SK-N-SH treated with all-trans-retinoic acid at 6 μM for 48 hours (cell line): Measurements from ENCODE around the gene HEMK1.

Experiments used
- ATAC-seq: fragments of 200-7000 bp; cut with Tn5 transposase; 3 replicates; pipeline ENCODE4 v1.9.1; 2020; ENCODE audit warnings: mild to moderate bottlenecking, moderate library complexity
- BACH2 ChIP-seq: fragments of 250-450 bp; sonication (Bioruptor Pico); IDR thresholded peaks from 2 replicates; pipeline ENCODE4 v1.9.0; 2021; ENCODE audit warnings: mild to moderate bottlenecking, borderline replicate concordance
- CSDC2 ChIP-seq: fragments of 250-450 bp; sonication (Bioruptor Pico); IDR thresholded peaks from 2 replicates; pipeline ENCODE4 v1.5.0; 2020; ENCODE audit warnings: mild to moderate bottlenecking, moderate library complexity
- ESRRG ChIP-seq: fragments of 250-450 bp; sonication (Bioruptor Pico); IDR thresholded peaks from 2 replicates; pipeline ENCODE4 v1.6.1; 2021; ENCODE audit warnings: mild to moderate bottlenecking
- GLIS3 ChIP-seq: fragments of 250-450 bp; sonication (Bioruptor Pico); IDR thresholded peaks from 2 replicates; pipeline ENCODE4 v1.5.0; 2020; ENCODE audit warnings: mild to moderate bottlenecking, moderate library complexity
- ISL1 ChIP-seq: fragments of 250-450 bp; sonication (Bioruptor Pico); IDR thresholded peaks from 2 replicates; pipeline ENCODE4 v2.1.2; 2022; ENCODE audit warnings: mild to moderate bottlenecking, moderate library complexity
- OSR1 ChIP-seq: fragments of 250-450 bp; sonication (Bioruptor Pico); IDR thresholded peaks from 2 replicates; pipeline ENCODE4 v1.8.0; 2022; ENCODE audit warnings: moderate library complexity, mild to moderate bottlenecking, inconsistent platforms
- PPARA ChIP-seq: fragments of 250-450 bp; sonication (Bioruptor Pico); IDR thresholded peaks from 2 replicates; pipeline ENCODE4 v1.5.0; 2020; ENCODE audit warnings: mild to moderate bottlenecking, borderline replicate concordance
- RARB ChIP-seq: fragments of 250-450 bp; sonication (Bioruptor Pico); IDR thresholded peaks from 2 replicates; pipeline ENCODE4 v1.8.0; 2021; ENCODE audit warnings: mild to moderate bottlenecking, moderate library complexity
- SNAI2 ChIP-seq: fragments of 250-450 bp; sonication (Bioruptor Pico); IDR thresholded peaks from 2 replicates; pipeline ENCODE4 v1.5.0; 2020; ENCODE audit warnings: mild to moderate bottlenecking, moderate library complexity
- TCF4 ChIP-seq: fragments of 250-450 bp; sonication (Bioruptor Pico); IDR thresholded peaks from 2 replicates; pipeline ENCODE4 v1.8.0; 2021; ENCODE audit warnings: mild to moderate bottlenecking, moderate library complexity, borderline replicate concordance
- TOX ChIP-seq: fragments of 250-450 bp; sonication (Bioruptor Pico); IDR thresholded peaks from 2 replicates; pipeline ENCODE4 v1.8.0; 2021; ENCODE audit warnings: mild to moderate bottlenecking, moderate library complexity, borderline replicate concordance
- ZC3H10 ChIP-seq: fragments of 250-450 bp; sonication (Bioruptor Pico); IDR thresholded peaks from 2 replicates; pipeline ENCODE4 v1.5.1; 2021; ENCODE audit warnings: mild to moderate bottlenecking, moderate library complexity
- ZFP3 ChIP-seq: fragments of 250-450 bp; sonication (Bioruptor Pico); IDR thresholded peaks from 2 replicates; pipeline ENCODE4 v1.5.0; 2020; ENCODE audit warnings: mild to moderate bottlenecking, moderate library complexity
- ZFP30 ChIP-seq: fragments of 450-650 bp; formaldehyde crosslinking; IDR thresholded peaks from 2 replicates; pipeline ENCODE4 v1.5.0; 2022; ENCODE audit warnings: mild to moderate bottlenecking, moderate library complexity
- ZNF565 ChIP-seq: fragments of 450-650 bp; formaldehyde crosslinking; conservative IDR thresholded peaks from 2 replicates; pipeline ENCODE4 v1.5.0; 2020; ENCODE audit warnings: low read depth, mild to moderate bottlenecking, moderate library complexity
- ZNF70 ChIP-seq: fragments of 450-650 bp; formaldehyde crosslinking; IDR thresholded peaks from 2 replicates; pipeline ENCODE4 v1.5.0; 2020; ENCODE audit warnings: mild to moderate bottlenecking, moderate library complexity
- ZNF8 ChIP-seq: fragments of 450-650 bp; formaldehyde crosslinking; IDR thresholded peaks from 2 replicates; pipeline ENCODE4 v1.5.0; 2020; ENCODE audit warnings: mild to moderate bottlenecking, moderate library complexity
- TF ChIP-seq, protein P1 (sequence below): fragments of 250-450 bp; sonication (Bioruptor Pico); IDR thresholded peaks from 2 replicates; pipeline ENCODE4 v1.5.0; 2020; ENCODE audit warnings: mild to moderate bottlenecking, moderate library complexity
- TF ChIP-seq, protein P2 (sequence below): fragments of 250-450 bp; sonication (Bioruptor Pico); IDR thresholded peaks from 2 replicates; pipeline ENCODE4 v1.5.1; 2020; ENCODE audit warnings: low read depth, mild to moderate bottlenecking, moderate library complexity
- TF ChIP-seq, protein P3 (sequence below): fragments of 250-450 bp; sonication (Bioruptor Pico); IDR thresholded peaks from 2 replicates; pipeline ENCODE4 v1.8.0; 2021; ENCODE audit warnings: low read depth, mild to moderate bottlenecking, moderate library complexity, borderline replicate concordance
- TF ChIP-seq, protein P4 (sequence below): fragments of 250-450 bp; sonication (Bioruptor Pico); IDR thresholded peaks from 2 replicates; pipeline ENCODE4 v1.5.1; 2021; ENCODE audit warnings: mild to moderate bottlenecking, moderate library complexity

HEMK1 gene

DNA sequence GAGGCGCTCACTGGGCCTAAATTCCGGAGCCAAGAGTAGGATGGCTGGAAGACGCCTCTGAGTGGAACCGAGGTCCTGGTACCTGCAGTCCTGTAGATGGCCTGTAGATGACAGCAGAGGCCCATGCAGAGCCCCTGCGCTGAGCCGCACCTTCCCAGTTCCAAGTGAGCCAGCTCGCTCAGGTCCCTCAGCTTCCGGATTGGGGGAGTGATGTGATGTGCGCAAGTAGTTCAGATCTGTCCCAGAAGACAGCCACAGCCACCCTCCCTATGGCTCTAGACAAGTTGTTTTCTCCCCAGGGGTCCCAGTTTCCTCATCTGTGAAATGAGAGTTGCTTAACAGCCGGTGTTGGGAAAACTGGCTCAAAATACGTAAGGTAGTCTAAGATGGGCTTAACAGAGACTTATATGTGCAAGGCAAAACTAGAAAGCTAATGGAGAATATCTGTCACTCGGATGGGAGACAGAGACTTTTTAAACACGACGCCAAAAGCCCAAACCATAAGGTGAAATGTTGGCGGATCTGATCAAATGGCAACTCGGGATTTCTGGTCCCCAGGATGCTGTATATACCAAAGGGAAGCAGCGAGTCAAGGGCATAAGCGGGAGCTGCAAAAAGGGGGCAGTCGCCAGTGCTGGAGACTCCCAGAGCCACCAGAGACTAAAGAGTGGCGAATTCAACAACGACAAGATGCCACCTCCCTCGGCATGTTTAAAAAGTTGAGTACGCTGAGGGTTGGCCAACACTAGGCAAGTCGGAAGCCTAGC lies 46.9 kb downstream of the HEMK1 start:
- peak; percentile 64 for ATAC-seq
- TF ChIP-seq ISL1: no peak
- TF ChIP-seq ZNF565 (CRISPR knock-in tag): no peak
- no peak for TF ChIP-seq SNAI2 (CRISPR knock-in tag)
- no peak for TF ChIP-seq OSR1 (CRISPR knock-in tag)
- TF ChIP-seq RARB (CRISPR knock-in tag): no peak
- TF ChIP-seq ZNF8 (CRISPR knock-in tag): no peak
- TF ChIP-seq, protein P1, sequence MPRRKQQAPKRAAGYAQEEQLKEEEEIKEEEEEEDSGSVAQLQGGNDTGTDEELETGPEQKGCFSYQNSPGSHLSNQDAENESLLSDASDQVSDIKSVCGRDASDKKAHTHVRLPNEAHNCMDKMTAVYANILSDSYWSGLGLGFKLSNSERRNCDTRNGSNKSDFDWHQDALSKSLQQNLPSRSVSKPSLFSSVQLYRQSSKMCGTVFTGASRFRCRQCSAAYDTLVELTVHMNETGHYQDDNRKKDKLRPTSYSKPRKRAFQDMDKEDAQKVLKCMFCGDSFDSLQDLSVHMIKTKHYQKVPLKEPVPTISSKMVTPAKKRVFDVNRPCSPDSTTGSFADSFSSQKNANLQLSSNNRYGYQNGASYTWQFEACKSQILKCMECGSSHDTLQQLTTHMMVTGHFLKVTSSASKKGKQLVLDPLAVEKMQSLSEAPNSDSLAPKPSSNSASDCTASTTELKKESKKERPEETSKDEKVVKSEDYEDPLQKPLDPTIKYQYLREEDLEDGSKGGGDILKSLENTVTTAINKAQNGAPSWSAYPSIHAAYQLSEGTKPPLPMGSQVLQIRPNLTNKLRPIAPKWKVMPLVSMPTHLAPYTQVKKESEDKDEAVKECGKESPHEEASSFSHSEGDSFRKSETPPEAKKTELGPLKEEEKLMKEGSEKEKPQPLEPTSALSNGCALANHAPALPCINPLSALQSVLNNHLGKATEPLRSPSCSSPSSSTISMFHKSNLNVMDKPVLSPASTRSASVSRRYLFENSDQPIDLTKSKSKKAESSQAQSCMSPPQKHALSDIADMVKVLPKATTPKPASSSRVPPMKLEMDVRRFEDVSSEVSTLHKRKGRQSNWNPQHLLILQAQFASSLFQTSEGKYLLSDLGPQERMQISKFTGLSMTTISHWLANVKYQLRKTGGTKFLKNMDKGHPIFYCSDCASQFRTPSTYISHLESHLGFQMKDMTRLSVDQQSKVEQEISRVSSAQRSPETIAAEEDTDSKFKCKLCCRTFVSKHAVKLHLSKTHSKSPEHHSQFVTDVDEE: no peak
- TF ChIP-seq TOX (CRISPR knock-in tag): no peak
- TF ChIP-seq ZFP3 (CRISPR knock-in tag): no peak
- TF ChIP-seq, protein P2, sequence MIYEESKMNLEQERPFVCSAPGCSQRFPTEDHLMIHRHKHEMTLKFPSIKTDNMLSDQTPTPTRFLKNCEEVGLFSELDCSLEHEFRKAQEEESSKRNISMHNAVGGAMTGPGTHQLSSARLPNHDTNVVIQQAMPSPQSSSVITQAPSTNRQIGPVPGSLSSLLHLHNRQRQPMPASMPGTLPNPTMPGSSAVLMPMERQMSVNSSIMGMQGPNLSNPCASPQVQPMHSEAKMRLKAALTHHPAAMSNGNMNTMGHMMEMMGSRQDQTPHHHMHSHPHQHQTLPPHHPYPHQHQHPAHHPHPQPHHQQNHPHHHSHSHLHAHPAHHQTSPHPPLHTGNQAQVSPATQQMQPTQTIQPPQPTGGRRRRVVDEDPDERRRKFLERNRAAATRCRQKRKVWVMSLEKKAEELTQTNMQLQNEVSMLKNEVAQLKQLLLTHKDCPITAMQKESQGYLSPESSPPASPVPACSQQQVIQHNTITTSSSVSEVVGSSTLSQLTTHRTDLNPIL (CRISPR knock-in tag): no peak
- no peak for TF ChIP-seq PPARA (CRISPR knock-in tag)
- no peak for TF ChIP-seq TCF4 (CRISPR knock-in tag)
- no peak for TF ChIP-seq BACH2 (CRISPR knock-in tag)
- no peak for TF ChIP-seq ZC3H10

DNA sequence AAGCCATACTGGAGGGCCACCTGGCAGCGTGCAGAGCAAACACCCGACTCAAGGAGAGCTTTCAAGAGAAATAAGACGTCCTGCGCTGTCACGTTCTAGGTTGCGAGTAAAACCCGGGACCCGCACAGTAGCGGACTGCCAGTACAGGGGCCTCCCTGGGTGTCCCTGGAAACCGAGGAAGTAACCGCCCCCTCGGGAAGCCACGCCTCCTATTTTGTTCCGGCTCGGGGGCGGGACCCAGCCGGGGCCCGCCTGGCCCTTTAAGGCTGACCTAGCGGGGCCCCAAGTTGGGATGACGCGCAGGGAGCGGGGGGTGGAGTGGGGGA lies 47.4 kb downstream of the HEMK1 start:
- TF ChIP-seq ESRRG (CRISPR knock-in tag) (no peak), RARB (CRISPR knock-in tag) (no peak), OSR1 (CRISPR knock-in tag) (no peak), PPARA (CRISPR knock-in tag) (no peak), GLIS3 (no peak), CSDC2 (CRISPR knock-in tag) (no peak), TOX (CRISPR knock-in tag) (no peak), BACH2 (CRISPR knock-in tag) (no peak)
- TF ChIP-seq, protein P2 (CRISPR knock-in tag): no peak
- TF ChIP-seq, protein P1: no peak
- TF ChIP-seq, protein P3, sequence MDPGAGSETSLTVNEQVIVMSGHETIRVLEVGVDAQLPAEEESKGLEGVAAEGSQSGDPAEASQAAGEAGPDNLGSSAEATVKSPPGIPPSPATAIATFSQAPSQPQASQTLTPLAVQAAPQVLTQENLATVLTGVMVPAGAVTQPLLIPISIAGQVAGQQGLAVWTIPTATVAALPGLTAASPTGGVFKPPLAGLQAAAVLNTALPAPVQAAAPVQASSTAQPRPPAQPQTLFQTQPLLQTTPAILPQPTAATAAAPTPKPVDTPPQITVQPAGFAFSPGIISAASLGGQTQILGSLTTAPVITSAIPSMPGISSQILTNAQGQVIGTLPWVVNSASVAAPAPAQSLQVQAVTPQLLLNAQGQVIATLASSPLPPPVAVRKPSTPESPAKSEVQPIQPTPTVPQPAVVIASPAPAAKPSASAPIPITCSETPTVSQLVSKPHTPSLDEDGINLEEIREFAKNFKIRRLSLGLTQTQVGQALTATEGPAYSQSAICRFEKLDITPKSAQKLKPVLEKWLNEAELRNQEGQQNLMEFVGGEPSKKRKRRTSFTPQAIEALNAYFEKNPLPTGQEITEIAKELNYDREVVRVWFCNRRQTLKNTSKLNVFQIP (CRISPR knock-in tag): no peak
- ATAC-seq: peak; percentile 77

DNA sequence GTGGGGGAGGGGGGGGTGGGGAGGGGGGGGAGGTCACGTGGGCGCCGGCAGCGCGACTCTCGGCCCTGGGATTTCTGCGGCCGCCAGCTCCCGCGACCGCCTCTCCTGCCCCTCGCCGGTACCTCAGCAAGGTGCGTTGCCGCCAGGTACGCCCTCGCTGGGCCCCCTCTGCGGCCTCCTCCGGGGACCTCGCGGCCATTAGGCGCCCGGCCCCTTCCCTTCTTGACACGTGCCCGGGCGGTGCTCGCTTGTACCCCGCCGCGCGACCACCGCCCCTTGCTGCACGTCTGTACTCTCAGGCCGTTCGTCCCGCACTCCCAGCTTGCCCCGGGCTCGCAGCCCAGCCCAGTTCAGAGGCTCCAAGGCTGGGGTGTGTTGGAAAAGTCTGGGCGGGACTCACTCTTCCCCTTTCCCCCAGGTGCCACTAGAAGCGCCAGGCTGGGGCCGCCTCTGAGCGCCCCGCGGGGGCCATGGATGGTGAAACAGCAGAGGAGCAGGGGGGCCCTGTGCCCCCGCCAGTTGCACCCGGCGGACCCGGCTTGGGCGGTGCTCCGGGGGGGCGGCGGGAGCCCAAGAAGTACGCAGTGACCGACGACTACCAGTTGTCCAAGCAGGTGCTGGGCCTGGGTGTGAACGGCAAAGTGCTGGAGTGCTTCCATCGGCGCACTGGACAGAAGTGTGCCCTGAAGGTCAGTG lies 47.9 kb downstream of the HEMK1 start, which contains the start of gene MAPKAPK3:
MAPKAPK3 (plus strand) TSS at position 56 of the 696 bp plus-strand sequence; CDS start at position 471, 415 bp downstream.
- TF ChIP-seq, protein P2 (CRISPR knock-in tag): no peak
- no peak for TF ChIP-seq ZFP30 (CRISPR knock-in tag)
- TF ChIP-seq, protein P4, sequence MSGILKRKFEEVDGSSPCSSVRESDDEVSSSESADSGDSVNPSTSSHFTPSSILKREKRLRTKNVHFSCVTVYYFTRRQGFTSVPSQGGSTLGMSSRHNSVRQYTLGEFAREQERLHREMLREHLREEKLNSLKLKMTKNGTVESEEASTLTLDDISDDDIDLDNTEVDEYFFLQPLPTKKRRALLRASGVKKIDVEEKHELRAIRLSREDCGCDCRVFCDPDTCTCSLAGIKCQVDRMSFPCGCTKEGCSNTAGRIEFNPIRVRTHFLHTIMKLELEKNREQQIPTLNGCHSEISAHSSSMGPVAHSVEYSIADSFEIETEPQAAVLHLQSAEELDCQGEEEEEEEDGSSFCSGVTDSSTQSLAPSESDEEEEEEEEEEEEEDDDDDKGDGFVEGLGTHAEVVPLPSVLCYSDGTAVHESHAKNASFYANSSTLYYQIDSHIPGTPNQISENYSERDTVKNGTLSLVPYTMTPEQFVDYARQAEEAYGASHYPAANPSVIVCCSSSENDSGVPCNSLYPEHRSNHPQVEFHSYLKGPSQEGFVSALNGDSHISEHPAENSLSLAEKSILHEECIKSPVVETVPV: no peak
- TF ChIP-seq GLIS3: no peak
- TF ChIP-seq OSR1 (CRISPR knock-in tag): no peak
- TF ChIP-seq RARB (CRISPR knock-in tag): no peak
- TF ChIP-seq ZNF70: no peak
- TF ChIP-seq SNAI2 (CRISPR knock-in tag): no peak
- no peak for TF ChIP-seq TCF4 (CRISPR knock-in tag)
- no peak for TF ChIP-seq ZNF8 (CRISPR knock-in tag)
- no peak for TF ChIP-seq TOX (CRISPR knock-in tag)
- TF ChIP-seq, all 23 proteins: peak for 0
- peak; percentile 16 for ATAC-seq
